GM12878 (cell line): ENCODE measurements around the gene OSBPL7. TPM values are rescaled to one million over a fixed set of nuclear protein-coding genes. Genes with fewer than 3 reads are reported as not detected.

Experiments
- ATAC-seq: fragments of 200-7000 bp; cut with Tn5 transposase; 3 replicates; pipeline ENCODE4 v1.9.1; 2020; ENCODE audit warnings: mild to moderate bottlenecking, moderate library complexity
- BruUV-seq: library from RNA; stranded (reverse); fragments of 400-500 nt; replicated peaks from 2 replicates; lab custom pipeline; 2021; lab: Mats Ljungman, UMichigan
- CTCF ChIA-PET: fragments of 300-600 bp; sonication (Branson Sonifier 250); formaldehyde crosslinking; extraction: SDS; loops from one replicate; lab custom pipeline; 2021; ENCODE audit warnings: inconsistent platforms; lab: Yijun Ruan, JAX
- POLR2A ChIA-PET: fragments of 350-600 bp; formaldehyde crosslinking; extraction: SDS; loops from one replicate; lab custom pipeline; 2021; ENCODE audit warnings: inconsistent platforms; lab: Charles Lee
- RAD21 ChIA-PET: fragments of 300-600 bp; sonication (Branson Sonifier 250); formaldehyde crosslinking; loops from one replicate; lab custom pipeline; 2023; ENCODE audit warnings: antibody characterized with exemption; ENCODE audit not compliant: unreplicated experiment; lab: Charles Lee
- SMC1A ChIA-PET: fragments of 300-600 bp; sonication (Branson Sonifier 250); formaldehyde crosslinking; loops from one replicate; lab custom pipeline; 2023; ENCODE audit not compliant: unreplicated experiment, uncharacterized antibody; lab: Charles Lee
- DNase-seq: peaks from one replicate; pipeline ENCODE4 v3.0.0-alpha.2; 2011; ENCODE audit warnings: low read depth, low spot score
- FAIRE-seq: peaks from 3 replicates; lab custom pipeline; 2011; peaks lifted over from hg19 to GRCh38; lab: Jason Lieb, UNC
- H2AFZ ChIP-seq: 2 replicates; pipeline ENCODE4 v1.6.0; 2011; ENCODE audit warnings: low read depth, low read length, control low read depth; ENCODE audit not compliant: control insufficient read depth
- H3K27ac ChIP-seq: 2 replicates; pipeline ENCODE4 v1.5.1; 2011; ENCODE audit warnings: control low read depth; ENCODE audit not compliant: control insufficient read depth, insufficient read depth
- H3K27me3 ChIP-seq, 2 experiments: replicated peaks in 1 of 2; 2 replicates each; pipeline versions ENCODE4 v1.6.0 to v1.6.1; 2011; ENCODE audit warnings: low read length in 1 of 2; ENCODE audit not compliant: control insufficient read depth in 2 of 2, insufficient read depth in 2 of 2
- H3K36me3 ChIP-seq, 2 experiments: 2 replicates each; pipeline ENCODE4 v1.5.1; 2011; ENCODE audit warnings: low read length in 1 of 2; ENCODE audit not compliant: control insufficient read depth in 2 of 2, insufficient read depth in 2 of 2
- H3K4me1 ChIP-seq: 2 replicates; pipeline ENCODE4 v1.6.1; 2011; ENCODE audit warnings: mild to moderate bottlenecking, low read length, moderate library complexity, mixed read lengths; ENCODE audit not compliant: control insufficient read depth, insufficient read depth
- H3K4me2 ChIP-seq: 2 replicates; pipeline ENCODE4 v1.6.0; 2011; ENCODE audit warnings: control low read depth; ENCODE audit not compliant: control insufficient read depth, insufficient read depth
- H3K4me3 ChIP-seq: fragments of 200-600 bp; sonication (generic); 2 replicates; pipeline ENCODE4 v1.5.1; 2016
- H3K79me2 ChIP-seq: 2 replicates; pipeline ENCODE4 v1.6.0; 2011; ENCODE audit warnings: low read length; ENCODE audit not compliant: control insufficient read depth, insufficient read depth
- H3K9ac ChIP-seq: 2 replicates; pipeline ENCODE4 v1.8.0; 2011; ENCODE audit warnings: low read length, control low read depth, mixed read lengths; ENCODE audit not compliant: control insufficient read depth, insufficient read depth
- H3K9me3 ChIP-seq: replicated peaks from 3 replicates; pipeline ENCODE4 v1.5.1; 2011; ENCODE audit warnings: mild to moderate bottlenecking, low read length; ENCODE audit not compliant: control insufficient read depth, insufficient read depth
- H4K20me1 ChIP-seq: 2 replicates; pipeline ENCODE4 v1.6.0; 2011; ENCODE audit not compliant: control insufficient read depth, insufficient read depth
- CBX5 ChIP-seq: sonication (generic); IDR thresholded peaks from 2 replicates; pipeline ENCODE4 v1.6.1; 2016; ENCODE audit warnings: low read depth, moderate library complexity, mild to moderate bottlenecking, inconsistent platforms
- CHD2 ChIP-seq: IDR thresholded peaks from 2 replicates; pipeline ENCODE4 v1.6.1; 2011; ENCODE audit warnings: low read depth, low read length, improper control_type of control experiment, borderline replicate concordance
- CREM ChIP-seq: IDR thresholded peaks from 2 replicates; pipeline ENCODE4 v1.6.1; 2014; ENCODE audit warnings: antibody characterized with exemption, low read depth
- EGR1 ChIP-seq, 2 experiments: IDR thresholded peaks; 1 replicate in 1 of 2; 2 replicates in 1 of 2; pipeline ENCODE4 v1.6.1; 2011 to 2012; ENCODE audit warnings: low read depth in 2 of 2, low read length in 2 of 2, borderline replicate concordance in 1 of 2, mild to moderate bottlenecking in 1 of 2, moderate library complexity in 1 of 2
- MTA3 ChIP-seq: IDR thresholded peaks from 2 replicates; pipeline ENCODE4 v1.6.1; 2012; ENCODE audit warnings: low read length, inconsistent platforms, borderline replicate concordance
- MYB ChIP-seq: fragments of 150-350 bp; IDR thresholded peaks from 2 replicates; pipeline ENCODE4 v1.6.1; 2014; ENCODE audit warnings: mild to moderate bottlenecking, low read depth, low read length, borderline replicate concordance
- NFYA ChIP-seq: IDR thresholded peaks from 2 replicates; pipeline ENCODE4 v1.6.1; 2011; ENCODE audit warnings: low read depth, mild to moderate bottlenecking, low read length, improper control_type of control experiment, borderline replicate concordance
- POLR2A ChIP-seq: IDR thresholded peaks from 2 replicates; pipeline ENCODE4 v1.6.1; 2011; ENCODE audit warnings: low read depth, mild to moderate bottlenecking, low read length
- POLR2AphosphoS5 ChIP-seq: IDR thresholded peaks from 2 replicates; pipeline ENCODE4 v1.6.1; 2011; ENCODE audit warnings: mild to moderate bottlenecking, low read length, inconsistent platforms
- RCOR1 ChIP-seq: conservative IDR thresholded peaks from 2 replicates; pipeline ENCODE4 v1.6.1; 2012; ENCODE audit warnings: low read depth, low read length, improper control_type of control experiment
- SMARCA5 ChIP-seq: fragments of 450-650 bp; IDR thresholded peaks from 2 replicates; pipeline ENCODE4 v1.6.1; 2017; ENCODE audit warnings: mild to moderate bottlenecking
- WRNIP1 ChIP-seq: IDR thresholded peaks from 2 replicates; pipeline ENCODE4 v1.6.1; 2011; ENCODE audit warnings: low read depth, low read length, improper control_type of control experiment, borderline replicate concordance
- ZSCAN29 ChIP-seq: fragments of 450-650 bp; IDR thresholded peaks from 2 replicates; pipeline ENCODE4 v1.6.1; 2017; ENCODE audit warnings: mild to moderate bottlenecking, moderate library complexity
- WGBS: methylation state at CpG from one replicate; pipeline ENCODE4 v1.1.6; 2016; ENCODE audit warnings: low lambda C conversion rate; ENCODE audit not compliant: insufficient replicate concordance, insufficient coverage; ENCODE audit errors: missing lambda C conversion rate; 5-methylcytosine and 5-hydroxymethylcytosine counted together
- in situ Hi-C: fragments of 300-500 bp; cut with MboI; formaldehyde crosslinking; loops from 9 replicates; pipeline ENCODE4 v1.14.3; 2018; ENCODE audit warnings: mixed read lengths
- intact Hi-C: fragments of 100-400 bp; cut with micrococcal nuclease; formaldehyde crosslinking; loops from one replicate; pipeline ENCODE4 v1.14.2; 2022; ENCODE audit not compliant: unreplicated experiment
- polyA plus RNA-seq, 11 experiments: library from polyadenylated mRNA; depleted of rRNA in 4 of 11; unstranded in 6 of 11; stranded (reverse) in 5 of 11; fragments of >200 nt; fragmentation: Nextera tagmentation in 4 of 11; fragmentation: Illumina TruSeq in 1 of 11; extraction: Ambion mirVana in 4 of 11; extraction: Trizol in 1 of 11; gene quantifications; 1 replicate in 1 of 11; 2 replicates in 10 of 11; pipeline versions ENCODE4 v1.2.1 to v1.2.3, GENCODE V29; 2011 to 2016; ENCODE audit warnings: inconsistent platforms in 2 of 11, missing spikeins in 2 of 11, low read depth in 1 of 11
- total RNA-seq, 4 experiments: library from RNA; depleted of rRNA in 3 of 4; stranded (reverse); fragments of >200 nt in 3 of 4; fragmentation: Illumina TruSeq in 1 of 4; extraction: Trizol in 1 of 4; gene quantifications; 2 replicates each; pipeline versions ENCODE4 v1.2.1 to v1.2.3, GENCODE V29; 2013 to 2021
- TF ChIP-seq, protein P1 (sequence below): IDR thresholded peaks from 2 replicates; pipeline ENCODE4 v1.6.1; 2011; ENCODE audit warnings: low read depth, low read length, improper control_type of control experiment, borderline replicate concordance

OSBPL7 gene
- total and polyA plus RNA-seq, 10 of the 15 experiments (the other 5 are each of a cell fraction or from before 2014, with no cell fraction given), result 0.50 to 16.1 (median 6.7) TPM

DNA sequence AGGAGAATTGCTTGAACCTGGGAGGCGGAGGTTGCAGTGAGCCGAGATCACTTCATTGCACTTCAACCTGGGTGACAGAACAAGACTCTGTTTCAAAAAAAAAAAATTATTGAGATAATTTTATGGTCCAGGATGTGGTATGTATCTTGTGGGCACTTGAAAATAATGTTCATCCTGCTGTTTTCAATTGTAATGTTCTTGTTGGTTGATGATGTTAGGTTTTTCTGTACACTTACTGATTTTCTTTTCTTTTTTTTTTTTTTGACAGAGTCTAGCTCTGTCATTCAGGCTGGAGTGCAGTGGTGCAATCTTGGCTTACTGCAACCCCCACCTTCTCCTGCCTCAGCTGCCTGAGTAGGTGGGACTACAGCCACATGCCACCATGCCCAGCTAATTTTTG is 58.9 kb downstream of the OSBPL7 start (continued):
- no peak for TF ChIP-seq SMARCA5
- no peak for TF ChIP-seq NFYA
- TF ChIP-seq CHD2, result no peak
- no peak for TF ChIP-seq RCOR1
- TF ChIP-seq WRNIP1, result no peak
- TF ChIP-seq, protein P1, sequence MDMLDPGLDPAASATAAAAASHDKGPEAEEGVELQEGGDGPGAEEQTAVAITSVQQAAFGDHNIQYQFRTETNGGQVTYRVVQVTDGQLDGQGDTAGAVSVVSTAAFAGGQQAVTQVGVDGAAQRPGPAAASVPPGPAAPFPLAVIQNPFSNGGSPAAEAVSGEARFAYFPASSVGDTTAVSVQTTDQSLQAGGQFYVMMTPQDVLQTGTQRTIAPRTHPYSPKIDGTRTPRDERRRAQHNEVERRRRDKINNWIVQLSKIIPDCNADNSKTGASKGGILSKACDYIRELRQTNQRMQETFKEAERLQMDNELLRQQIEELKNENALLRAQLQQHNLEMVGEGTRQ, result no peak
- TF ChIP-seq MYB, result no peak
- no peak for TF ChIP-seq ZSCAN29
- no peak for TF ChIP-seq POLR2AphosphoS5
- no peak for TF ChIP-seq CREM

DNA sequence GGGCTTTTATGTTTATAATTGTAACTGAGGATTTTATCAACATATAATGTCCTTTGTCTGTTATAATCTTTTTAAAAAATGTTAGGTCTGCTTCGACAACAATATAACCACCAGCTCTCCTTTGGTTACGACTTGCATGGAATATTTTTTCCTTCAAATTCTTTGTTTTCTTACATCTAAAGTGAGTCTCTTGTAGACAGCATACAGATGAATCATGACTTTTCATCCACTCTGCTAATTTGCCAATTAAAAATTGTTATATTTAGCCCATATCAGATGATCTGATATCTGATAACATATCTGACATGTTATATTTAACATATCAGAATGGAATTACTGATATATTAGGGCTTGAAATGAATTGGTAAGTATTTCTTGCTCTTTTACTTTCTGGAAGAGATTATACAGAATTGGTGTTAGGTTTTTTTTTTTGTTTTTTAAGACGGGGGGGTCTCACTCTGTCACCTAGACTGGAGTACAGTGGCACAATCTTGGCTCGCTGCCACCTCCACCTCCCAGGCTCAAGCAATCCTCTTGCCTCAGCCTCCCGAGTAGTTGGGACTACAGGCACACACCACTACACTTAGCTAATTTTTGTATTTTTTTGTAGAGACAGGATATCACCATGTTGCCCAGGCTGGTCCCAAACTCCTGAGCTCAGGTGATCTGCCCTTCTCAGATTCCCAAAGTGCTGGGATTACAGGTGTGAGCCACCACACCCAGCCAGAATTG is 61.0 kb downstream of the OSBPL7 start:
- SMC1A ChIA-PET, result no interaction called here
- DNase-seq, result no peak
- no peaks in the 10 kb centered on the region for H4K20me1 ChIP-seq
- RAD21 ChIA-PET, result no interaction called here
- BruUV-seq, result no TSS peak
- POLR2A ChIA-PET, result no interaction called here
- no peaks in the 10 kb centered on the region for H3K79me2 ChIP-seq
- ATAC-seq, result no peak
- no peaks in the 10 kb centered on the region for H3K36me3 ChIP-seq
- in situ Hi-C loops (no loop called here), intact Hi-C loops (no loop called here)
- H3K4me1 ChIP-seq, result no peaks in the 10 kb centered on the region
- H3K27ac ChIP-seq, result no peak overlapping the region
- no peak for FAIRE-seq
- no peak overlapping the region for H3K9ac ChIP-seq
- H3K4me2 ChIP-seq, result no peak overlapping the region
- no peak overlapping the region for H2AFZ ChIP-seq
- TF ChIP-seq CBX5, result 0 out of 2 replicates have a peak, but pooled peaks have one; percentile 48
- TF ChIP-seq POLR2A, result no peak
- TF ChIP-seq MTA3, result no peak
- TF ChIP-seq EGR1 (IDR thresholded peaks at IDR 0.05; ENCODE audit: borderline replicate concordance in 1 of 2, low read depth in 2 of 2, low read length in 2 of 2), result no peak
- 3% methylated on average over 5 of the region's 5 CpGs for WGBS
- CTCF ChIA-PET, result no interaction called here
- no peaks in the 10 kb centered on the region for H3K27me3 ChIP-seq
- H3K4me3 ChIP-seq, result no peak overlapping the region
- H3K9me3 ChIP-seq, result peaks cover 2% of the 10 kb centered on the region; the same call in 1 of the 3 replicates
